GM19239 (cell line): ENCODE data around the gene KRT28.

Source experiments
- DNase-seq: peaks from one replicate; pipeline ENCODE4 v3.0.0; 2011; ENCODE audit warnings: low spot score; ENCODE audit not compliant: insufficient read length
- FAIRE-seq: peaks from 2 replicates; lab custom pipeline; 2011; peaks lifted over from hg19 to GRCh38; lab: Jason Lieb, UNC

KRT28 gene

GRCh38 chr17:40799859-40800258, at the start of gene KRT28:
KRT28 (minus strand) TSS chr17:40799959; CDS start chr17:40799893, 66 bp downstream.
- no peak for FAIRE-seq
- no peak for DNase-seq

GRCh38 chr17:40848583-40849235, 49.0 kb upstream of the KRT28 start:
- DNase-seq (no peak), FAIRE-seq (no peak)

- FAIRE-seq (no peak), DNase-seq (no peak)
These were observed 46.9 kb upstream of the KRT28 start for GRCh38 chr17:40846515-40847144.

- no peak for FAIRE-seq
- DNase-seq = no peak
These were observed 44.9 kb upstream of the KRT28 start for GRCh38 chr17:40844671-40845107.

GRCh38 chr17:40843242-40843641, 43.5 kb upstream of the KRT28 start:
- FAIRE-seq = no peak
- no peak for DNase-seq

GRCh38 chr17:40841246-40841645, 41.5 kb upstream of the KRT28 start:
- FAIRE-seq (no peak), DNase-seq (no peak)

- FAIRE-seq (no peak), DNase-seq (no peak)
These were observed 39.4 kb upstream of the KRT28 start for GRCh38 chr17:40839194-40839593.

- FAIRE-seq (peak; percentile 26), DNase-seq (no peak)
These were observed 36.3 kb upstream of the KRT28 start for GRCh38 chr17:40836020-40836419.

GRCh38 chr17:40833882-40834281, 34.1 kb upstream of the KRT28 start:
- no peak for FAIRE-seq

GRCh38 chr17:40832840-40833239, 33.1 kb upstream of the KRT28 start:
- FAIRE-seq = no peak
- DNase-seq = no peak

More at GRCh38 chr17:40833882-40834281, 34.1 kb upstream of the KRT28 start:
- no peak for DNase-seq

- no peak for FAIRE-seq
These were observed 30.5 kb upstream of the KRT28 start for GRCh38 chr17:40830085-40830776.

GRCh38 chr17:40828454-40829044, 28.8 kb upstream of the KRT28 start:
- no peak for DNase-seq
- FAIRE-seq = no peak

More at GRCh38 chr17:40830085-40830776, 30.5 kb upstream of the KRT28 start:
- DNase-seq = no peak

- no peak for FAIRE-seq
These were observed 28.1 kb upstream of the KRT28 start for GRCh38 chr17:40827746-40828453.

GRCh38 chr17:40825599-40825998, 25.8 kb upstream of the KRT28 start:
- no peak for FAIRE-seq
- no peak for DNase-seq

More at GRCh38 chr17:40827746-40828453, 28.1 kb upstream of the KRT28 start:
- no peak for DNase-seq

- no peak for FAIRE-seq
- no peak for DNase-seq
These were observed 24.5 kb upstream of the KRT28 start for GRCh38 chr17:40824015-40824832.

- FAIRE-seq = no peak
- DNase-seq = no peak
These were observed 22.5 kb upstream of the KRT28 start, which contains the start of gene KRT10 for GRCh38 chr17:40822132-40822812. KRT10 (minus strand) TSS chr17:40822614; CDS start chr17:40822585, 29 bp downstream.

GRCh38 chr17:40821536-40821935, 21.8 kb upstream of the KRT28 start:
- DNase-seq (no peak), FAIRE-seq (no peak)

- DNase-seq = no peak
- no peak for FAIRE-seq
These were observed 20.6 kb upstream of the KRT28 start for GRCh38 chr17:40820228-40820838.
